Amygdala (tissue), 56 donors: ENCODE data around the gene ORC1.
"Not testable (repeated sequence)": the region's sequence is repeated elsewhere in the genome, so short reads cannot be mapped to it uniquely, and the experiment has no call there.

Experiments
- DNase-seq, 56 donors: peaks; one replicate each; lab custom pipeline; 2025; lab: John Stamatoyannopoulos, UW

Gene ORC1

GRCh38 chr1:52393174-52393573 lies 11.0 kb downstream of the ORC1 start:
- DNase-seq = no peak

GRCh38 chr1:52386458-52386857 lies 17.8 kb downstream of the ORC1 start:
- no peak for DNase-seq

- DNase-seq = no peak
Observed at GRCh38 chr1:52385376-52385775, 18.8 kb downstream of the ORC1 start.

GRCh38 chr1:52369851-52370250 lies 34.4 kb downstream of the ORC1 start:
- DNase-seq = not testable (repeated sequence)

GRCh38 chr1:52368383-52369172 lies 35.6 kb downstream of the ORC1 start:
- peak in 32 of 56 donors; percentile 3 to 55 (median 26) for DNase-seq

GRCh38 chr1:52367272-52367671 lies 37.0 kb downstream of the ORC1 start:
- no peak for DNase-seq

- DNase-seq = no peak
Observed at GRCh38 chr1:52366517-52366827, 37.8 kb downstream of the ORC1 start.

- DNase-seq = peak; percentile 62 to 98 (median 90)
Observed at GRCh38 chr1:52365746-52366516, 38.3 kb downstream of the ORC1 start, which contains the start of gene CC2D1B. TSS of gene CC2D1B (minus strand) at chr1:52366205. CDS start at chr1:52364620, 1,585 bp downstream.

- DNase-seq = peak in 26 of 56 donors; percentile 7 to 50 (median 29)
Observed at GRCh38 chr1:52365071-52365745, 39.0 kb downstream of the ORC1 start.

- DNase-seq = no peak
Observed at GRCh38 chr1:52364235-52364839, 39.9 kb downstream of the ORC1 start.

GRCh38 chr1:52360595-52360968 lies 43.6 kb downstream of the ORC1 start:
- no peak for DNase-seq

- DNase-seq = no peak
Observed at GRCh38 chr1:52359676-52360594, 44.3 kb downstream of the ORC1 start.

- DNase-seq = no peak
Observed at GRCh38 chr1:52358851-52359497, 45.2 kb downstream of the ORC1 start.

- no peak for DNase-seq
Observed at GRCh38 chr1:52357397-52357796, 46.8 kb downstream of the ORC1 start.

GRCh38 chr1:52356818-52357355 lies 47.3 kb downstream of the ORC1 start:
- no peak for DNase-seq

- no peak for DNase-seq
Observed at GRCh38 chr1:52355847-52356505, 48.2 kb downstream of the ORC1 start.

GRCh38 chr1:52355436-52355835 lies 48.8 kb downstream of the ORC1 start:
- DNase-seq = no peak

- DNase-seq = no peak
Observed at GRCh38 chr1:52352690-52353089, 51.5 kb downstream of the ORC1 start.
